ENCODE data around the gene FLT4.

Gene FLT4

GRCh38 chr5:180649297-180650039 is at the start of gene FLT4:
FLT4 (minus strand) TSS chr5:180649600; CDS start chr5:180649545, 55 bp downstream.
- DNase-seq (ENCODE audit: low spot score) = peak; percentile 48
- in situ Hi-C loops (cut with MboI; ENCODE audit: low pct_unique_long_range_greater_than_20kb, low sequenced_read_pairs, unreplicated experiment) = no loop called here
- no peak for TF ChIP-seq CTCF (IDR thresholded peaks at IDR 0.05; ENCODE audit: extremely low read depth, insufficient read depth, missing control alignments)

GRCh38 chr5:180699042-180699441 is 49.6 kb upstream of the FLT4 start:
- DNase-seq (ENCODE audit: low spot score) = no peak
- in situ Hi-C loops (cut with MboI; ENCODE audit: low pct_unique_long_range_greater_than_20kb, low sequenced_read_pairs, unreplicated experiment) = no loop called here
- TF ChIP-seq CTCF (IDR thresholded peaks at IDR 0.05; ENCODE audit: extremely low read depth, insufficient read depth, missing control alignments) = no peak

DNA sequence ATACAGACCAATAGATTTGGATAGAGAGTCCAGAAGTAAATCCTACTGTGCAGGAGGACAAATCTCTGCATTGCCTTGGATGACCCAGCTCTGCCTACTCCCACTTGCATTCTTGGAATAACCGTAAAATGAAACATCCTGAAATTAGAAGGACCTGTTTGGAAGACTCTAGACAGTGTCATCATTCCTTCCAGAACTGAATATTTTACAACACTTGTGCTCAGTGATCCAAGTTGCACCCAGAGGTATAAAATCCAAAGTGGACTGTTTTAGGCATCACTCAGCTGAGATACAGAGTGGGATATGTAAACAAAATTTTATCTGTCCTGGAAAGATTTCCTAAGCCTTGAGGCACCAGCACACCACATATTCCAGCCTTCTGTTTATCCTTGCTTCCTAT is 46.7 kb upstream of the FLT4 start:
- in situ Hi-C loops (cut with MboI; ENCODE audit: low pct_unique_long_range_greater_than_20kb, low sequenced_read_pairs, unreplicated experiment) = no loop called here
- DNase-seq (ENCODE audit: low spot score) = no peak
- TF ChIP-seq CTCF (IDR thresholded peaks at IDR 0.05; ENCODE audit: extremely low read depth, insufficient read depth, missing control alignments) = no peak

DNA sequence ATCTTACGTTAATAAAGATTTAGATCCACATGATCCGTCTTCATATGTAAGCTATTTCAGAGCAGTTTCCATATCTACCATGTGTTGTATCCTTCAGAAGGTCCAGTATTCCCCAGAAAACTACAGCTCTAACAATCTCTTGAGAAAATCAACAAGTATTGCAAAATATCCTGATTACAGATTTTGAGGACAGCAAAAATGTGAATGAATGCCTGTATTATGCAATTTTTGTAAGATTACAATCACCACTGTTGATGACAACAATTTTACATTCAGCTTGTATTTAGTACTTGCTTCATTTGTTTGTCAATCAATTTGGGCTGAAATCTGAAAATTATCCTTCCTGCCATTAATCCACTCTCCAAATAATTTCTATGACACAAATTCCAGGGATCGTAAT is 43.0 kb upstream of the FLT4 start:
- TF ChIP-seq CTCF (IDR thresholded peaks at IDR 0.05; ENCODE audit: extremely low read depth, insufficient read depth, missing control alignments) = no peak
- no peak for DNase-seq (ENCODE audit: low spot score)
- in situ Hi-C loops (cut with MboI; ENCODE audit: low pct_unique_long_range_greater_than_20kb, low sequenced_read_pairs, unreplicated experiment) = no loop called here

DNA sequence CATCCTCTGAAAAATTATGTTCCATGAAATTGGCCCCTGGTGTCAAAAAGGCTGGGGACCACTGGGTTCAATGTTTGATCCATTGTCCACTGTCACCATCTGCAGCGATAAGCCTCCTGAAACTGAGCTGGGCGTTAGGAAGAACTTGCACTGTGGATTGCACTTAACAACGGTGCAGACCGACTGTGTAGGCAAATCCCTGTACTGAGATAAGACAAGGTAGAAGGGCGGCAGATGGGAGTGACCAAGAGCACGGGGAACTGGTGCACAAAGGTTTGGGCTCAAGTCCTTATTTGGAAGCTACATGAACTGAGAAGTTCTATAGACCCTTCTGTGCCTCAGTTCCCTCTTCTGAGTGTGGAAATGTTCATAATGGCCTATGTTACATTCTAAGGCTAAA is 41.6 kb upstream of the FLT4 start:
- no peak for DNase-seq (ENCODE audit: low spot score)
- no peak for TF ChIP-seq CTCF (IDR thresholded peaks at IDR 0.05; ENCODE audit: extremely low read depth, insufficient read depth, missing control alignments)
- in situ Hi-C loops (cut with MboI; ENCODE audit: low pct_unique_long_range_greater_than_20kb, low sequenced_read_pairs, unreplicated experiment) = no loop called here

DNA sequence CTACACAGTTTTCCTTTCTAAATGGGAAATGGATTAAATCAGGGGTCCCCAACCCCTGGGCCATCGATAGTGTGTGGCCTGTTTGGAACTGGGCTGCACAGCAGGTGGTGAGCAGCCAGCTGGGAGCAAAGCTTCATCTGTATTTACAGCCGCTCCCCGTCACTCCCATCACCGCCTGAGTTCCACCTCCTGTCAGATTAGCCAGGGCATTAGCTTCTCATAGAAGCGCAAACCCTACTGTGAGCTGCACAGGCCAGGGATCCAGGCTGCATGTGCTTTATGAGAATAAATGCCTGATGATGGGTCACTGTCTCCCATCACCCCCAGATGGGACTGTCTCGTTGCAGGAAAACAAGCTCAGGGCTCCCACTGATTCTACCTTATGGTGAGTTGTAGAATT is 41.2 kb upstream of the FLT4 start:
- in situ Hi-C loops (cut with MboI; ENCODE audit: low pct_unique_long_range_greater_than_20kb, low sequenced_read_pairs, unreplicated experiment) = no loop called here
- TF ChIP-seq CTCF (IDR thresholded peaks at IDR 0.05; ENCODE audit: extremely low read depth, insufficient read depth, missing control alignments) = no peak
- DNase-seq (ENCODE audit: low spot score) = no peak

All from GM13977 (cell line).